ENCODE measurements around the gene TCP11L1. TPM values are rescaled to one million over a fixed set of nuclear protein-coding genes. Genes with fewer than 3 reads are reported as not detected.

TCP11L1 gene
- total RNA-seq, 1 experiment from 2014 or later, result 22.8 TPM

DNA sequence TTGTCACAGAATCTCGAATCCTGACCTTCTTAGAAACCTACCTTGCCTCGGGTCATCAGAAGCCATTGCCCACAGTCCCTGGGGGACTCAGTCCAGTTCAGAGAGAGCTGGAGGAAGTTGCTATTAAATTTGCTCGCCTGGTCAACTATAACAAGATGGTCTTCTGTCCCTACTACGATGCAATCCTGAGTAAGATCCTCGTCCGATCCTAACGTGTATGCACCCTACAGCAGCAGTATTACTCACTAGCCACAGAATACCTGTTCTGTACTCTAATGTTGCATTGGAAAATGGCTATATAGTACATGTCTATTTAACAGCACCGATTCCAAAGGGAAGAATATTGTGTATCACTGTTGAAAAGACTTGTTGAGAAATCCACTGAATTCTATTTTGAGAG, 33.1 kb downstream of the TCP11L1 start:
- Histone ChIP-seq H3K36me3 (ENCODE audit: control insufficient read depth, insufficient read depth, low read length) (peaks cover 10% of the 10 kb centered on the region), H3K9me3 (no peaks in the 10 kb centered on the region), H3K4me1 (peaks cover 2% of the 10 kb centered on the region), H3K27me3 (replicated peaks; ENCODE audit: control insufficient read depth, insufficient read depth, low read length) (no peaks in the 10 kb centered on the region), H3K4me3 (ENCODE audit: low read depth, low read length) (no peak overlapping the region)
- intact Hi-C loops (cut with micrococcal nuclease; ENCODE audit: unreplicated experiment), result no loop called here
- Mint-ChIP-seq H3K27ac (ENCODE audit: unreplicated experiment) (peak overlapping the region; percentile 12), H3K4me1 (ENCODE audit: low read depth, unreplicated experiment) (no peaks in the 10 kb centered on the region), H3K4me3 (ENCODE audit: unreplicated experiment) (no peak overlapping the region), H3K9me3 (ENCODE audit: unreplicated experiment) (no peaks in the 10 kb centered on the region), H3K36me3 (ENCODE audit: insufficient read depth, unreplicated experiment) (peaks cover 63% of the 10 kb centered on the region), H3K27me3 (ENCODE audit: insufficient read depth, unreplicated experiment) (no peaks in the 10 kb centered on the region)
- ChIA-PET POLR2A (no interaction called here), CTCF (no interaction called here)
- TF ChIP-seq, protein P1, sequence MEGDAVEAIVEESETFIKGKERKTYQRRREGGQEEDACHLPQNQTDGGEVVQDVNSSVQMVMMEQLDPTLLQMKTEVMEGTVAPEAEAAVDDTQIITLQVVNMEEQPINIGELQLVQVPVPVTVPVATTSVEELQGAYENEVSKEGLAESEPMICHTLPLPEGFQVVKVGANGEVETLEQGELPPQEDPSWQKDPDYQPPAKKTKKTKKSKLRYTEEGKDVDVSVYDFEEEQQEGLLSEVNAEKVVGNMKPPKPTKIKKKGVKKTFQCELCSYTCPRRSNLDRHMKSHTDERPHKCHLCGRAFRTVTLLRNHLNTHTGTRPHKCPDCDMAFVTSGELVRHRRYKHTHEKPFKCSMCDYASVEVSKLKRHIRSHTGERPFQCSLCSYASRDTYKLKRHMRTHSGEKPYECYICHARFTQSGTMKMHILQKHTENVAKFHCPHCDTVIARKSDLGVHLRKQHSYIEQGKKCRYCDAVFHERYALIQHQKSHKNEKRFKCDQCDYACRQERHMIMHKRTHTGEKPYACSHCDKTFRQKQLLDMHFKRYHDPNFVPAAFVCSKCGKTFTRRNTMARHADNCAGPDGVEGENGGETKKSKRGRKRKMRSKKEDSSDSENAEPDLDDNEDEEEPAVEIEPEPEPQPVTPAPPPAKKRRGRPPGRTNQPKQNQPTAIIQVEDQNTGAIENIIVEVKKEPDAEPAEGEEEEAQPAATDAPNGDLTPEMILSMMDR (IDR thresholded peaks at IDR 0.05; ENCODE audit: insufficient read depth in 1 of 2, low read depth in 1 of 2, low read length in 1 of 2, severe bottlenecking in 1 of 2, unreplicated experiment in 1 of 2), result no peak
- no TSS peak for BruUV-seq (replicated peaks)
- DNase-seq, result no peak

GRCh38 chr11:33083918-33084317, 44.5 kb downstream of the TCP11L1 start:
- H3K9me3 Mint-ChIP-seq (ENCODE audit: unreplicated experiment), result no peaks in the 10 kb centered on the region
- Histone ChIP-seq H3K9me3 (no peaks in the 10 kb centered on the region), H3K27me3 (replicated peaks; ENCODE audit: control insufficient read depth, insufficient read depth, low read length) (no peaks in the 10 kb centered on the region), H3K36me3 (ENCODE audit: control insufficient read depth, insufficient read depth, low read length) (no peaks in the 10 kb centered on the region; the same call in 1 of the 2 replicates), H3K4me1 (peaks cover 14% of the 10 kb centered on the region), H3K4me3 (ENCODE audit: low read depth, low read length) (no peak overlapping the region)
- DNase-seq, result no peak
- no peak overlapping the region for H3K27ac Mint-ChIP-seq (ENCODE audit: unreplicated experiment)
- H3K4me3 Mint-ChIP-seq (ENCODE audit: unreplicated experiment), result no peak overlapping the region
- TF ChIP-seq, protein P1 (IDR thresholded peaks at IDR 0.05; ENCODE audit: insufficient read depth in 1 of 2, low read depth in 1 of 2, low read length in 1 of 2, severe bottlenecking in 1 of 2, unreplicated experiment in 1 of 2), result no peak
- POLR2A ChIA-PET, result no interaction called here
- no TSS peak for BruUV-seq (replicated peaks)
- no peaks in the 10 kb centered on the region for H3K27me3 Mint-ChIP-seq (ENCODE audit: insufficient read depth, unreplicated experiment)
- CTCF ChIA-PET, result no interaction called here
- peaks cover 9% of the 10 kb centered on the region for H3K4me1 Mint-ChIP-seq (ENCODE audit: low read depth, unreplicated experiment)
- H3K36me3 Mint-ChIP-seq (ENCODE audit: insufficient read depth, unreplicated experiment), result peaks cover 55% of the 10 kb centered on the region
- intact Hi-C loops (cut with micrococcal nuclease; ENCODE audit: unreplicated experiment), result loop anchor here (10.0 kb wide), 1 partner anchor 241 kb away; no protein-coding TSS in a partner anchor

- Mint-ChIP-seq H3K9me3 (ENCODE audit: unreplicated experiment) (no peaks in the 10 kb centered on the region), H3K4me1 (ENCODE audit: low read depth, unreplicated experiment) (peaks cover 22% of the 10 kb centered on the region), H3K4me3 (ENCODE audit: unreplicated experiment) (no peak overlapping the region), H3K27ac (ENCODE audit: unreplicated experiment) (no peak overlapping the region), H3K27me3 (ENCODE audit: insufficient read depth, unreplicated experiment) (no peaks in the 10 kb centered on the region), H3K36me3 (ENCODE audit: insufficient read depth, unreplicated experiment) (peaks cover 60% of the 10 kb centered on the region)
- POLR2A ChIA-PET, result no interaction called here
- Histone ChIP-seq H3K36me3 (ENCODE audit: control insufficient read depth, insufficient read depth, low read length) (no peaks in the 10 kb centered on the region), H3K4me3 (ENCODE audit: low read depth, low read length) (no peak overlapping the region), H3K9me3 (no peaks in the 10 kb centered on the region), H3K27me3 (replicated peaks; ENCODE audit: control insufficient read depth, insufficient read depth, low read length) (no peaks in the 10 kb centered on the region), H3K4me1 (peaks cover 20% of the 10 kb centered on the region)
- intact Hi-C loops (cut with micrococcal nuclease; ENCODE audit: unreplicated experiment), result loop anchor here (10.0 kb wide), 1 partner anchor 239 kb away; no protein-coding TSS in a partner anchor
- DNase-seq, result no peak
- BruUV-seq (replicated peaks), result no TSS peak
- CTCF ChIA-PET, result no interaction called here
- TF ChIP-seq, protein P1 (IDR thresholded peaks at IDR 0.05; ENCODE audit: insufficient read depth in 1 of 2, low read depth in 1 of 2, low read length in 1 of 2, severe bottlenecking in 1 of 2, unreplicated experiment in 1 of 2), result no peak
Observed at GRCh38 chr11:33086017-33086416, 46.6 kb downstream of the TCP11L1 start.

All from Caco-2 (cell line).